A549 treated with CpdA at 1 μM for 4 hours (cell line): ENCODE data around the gene TMEM170B. TPM values are rescaled to one million over a fixed set of nuclear protein-coding genes. Genes with fewer than 3 reads are reported as not detected.

Experiments
- total RNA-seq: library from RNA; stranded (reverse); fragments of 200-300 nt; extraction: Qiagen RNA extraction; gene quantifications from 5 replicates; pipeline ENCODE4 v1.2.3, GENCODE V29; 2022; ENCODE audit warnings: low read depth

Gene TMEM170B, protein sequence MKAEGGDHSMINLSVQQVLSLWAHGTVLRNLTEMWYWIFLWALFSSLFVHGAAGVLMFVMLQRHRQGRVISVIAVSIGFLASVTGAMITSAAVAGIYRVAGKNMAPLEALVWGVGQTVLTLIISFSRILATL
- total RNA-seq = 0.73 to 1.0 TPM (median 0.85 TPM) in 5 replicates

DNA sequence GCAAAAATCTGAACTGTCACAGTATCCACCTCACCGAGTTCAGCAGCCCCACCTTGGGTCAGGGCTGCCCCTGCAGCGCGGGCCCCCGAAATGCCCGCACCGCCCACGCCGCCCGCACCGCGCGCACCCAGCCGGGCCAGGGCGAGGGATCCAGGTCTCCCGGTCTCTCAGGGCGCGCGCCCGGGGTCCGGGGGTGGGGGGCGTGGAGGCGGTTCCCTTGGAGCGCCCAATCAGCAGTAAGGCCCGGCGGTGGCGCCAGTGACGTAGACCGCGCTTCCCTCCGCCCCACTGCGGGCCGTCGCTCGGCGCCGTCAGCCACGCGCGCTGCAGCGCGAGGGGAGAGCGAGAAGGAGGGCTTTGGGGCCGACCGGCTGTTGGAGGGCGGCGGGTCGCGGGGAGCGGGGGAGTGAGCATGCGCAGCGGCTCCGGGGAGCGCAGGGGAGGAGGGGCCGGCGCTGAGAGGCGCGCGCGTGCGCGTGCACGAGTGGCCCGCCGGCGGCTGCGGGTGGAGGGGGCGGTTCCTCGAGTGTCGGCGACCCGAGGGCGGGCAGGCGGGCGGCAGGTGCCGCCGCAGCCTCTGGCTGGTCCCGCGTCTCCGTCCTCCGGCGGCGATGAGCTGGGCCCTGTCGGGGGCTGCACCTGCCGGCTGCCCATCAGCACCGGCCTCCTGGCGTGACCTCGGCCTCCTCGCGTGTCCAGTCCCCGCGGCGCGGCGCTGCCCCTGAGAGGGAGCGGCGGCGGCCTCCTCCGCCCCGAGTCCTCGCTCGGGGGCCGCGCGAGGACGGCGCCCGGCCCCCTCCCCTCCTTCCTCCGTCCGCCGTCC, at the start of gene TMEM170B:
TMEM170B (plus strand) TSS at position 521 of the 823 bp plus-strand sequence. CDS start 529 bp downstream, outside the sequence.

Other genes with a start within 250 kb of the TMEM170B start
- 0.51 to 0.78 TPM (median 0.56 TPM) in 5 replicates for gene ADTRP, start 241.1 kb downstream of the TMEM170B start, total RNA-seq